CD4-positive, CD25-positive, alpha-beta regulatory T cell (primary cell): Measurements from ENCODE around the gene MLC1. TPM values are rescaled to one million over a fixed set of nuclear protein-coding genes. Genes with fewer than 3 reads are reported as not detected.

ENCODE experiments used
- ATAC-seq, 2 donors: fragments of 150-1000 bp; cut with Tn5 transposase; one replicate each; pipeline ENCODE4 v1.10.0; 2021; ENCODE audit warnings: low read depth in 2 of 2, moderate number of reproducible peaks in 2 of 2, moderate library complexity in 1 of 2
- DNase-seq, 3 donors: peaks; one replicate each; pipeline versions ENCODE4 v3.0.0 to v3.0.0-alpha.2; 2012 to 2022; ENCODE audit warnings: mixed read lengths in 1 of 3
- H3K27ac ChIP-seq: one replicate; pipeline ENCODE4 v1.7.0; 2013; ENCODE audit warnings: mild to moderate bottlenecking, low read length; ENCODE audit not compliant: insufficient read depth, poor library complexity, severe bottlenecking
- H3K27me3 ChIP-seq: one replicate; pipeline ENCODE4 v1.7.0; 2013; ENCODE audit warnings: low read length; ENCODE audit not compliant: control insufficient read depth, insufficient read depth
- H3K36me3 ChIP-seq: one replicate; pipeline ENCODE4 v1.7.0; 2013; ENCODE audit warnings: mild to moderate bottlenecking, low read length, moderate library complexity; ENCODE audit not compliant: control insufficient read depth, insufficient read depth
- H3K4me1 ChIP-seq: 2 replicates; pipeline ENCODE4 v1.7.0; 2013; ENCODE audit warnings: mild to moderate bottlenecking, low read length; ENCODE audit not compliant: insufficient read depth, control insufficient read depth, poor library complexity, severe bottlenecking
- H3K4me3 ChIP-seq: one replicate; pipeline ENCODE4 v1.7.0; 2013; ENCODE audit warnings: low read depth, mild to moderate bottlenecking, low read length, moderate library complexity
- H3K9me3 ChIP-seq, 2 experiments: 1 replicate in 1 of 2; 2 replicates in 1 of 2; pipeline ENCODE4 v1.7.0; 2013; ENCODE audit warnings: low read length in 2 of 2, mild to moderate bottlenecking in 1 of 2, moderate library complexity in 1 of 2; ENCODE audit not compliant: control insufficient read depth in 2 of 2
- H3K27ac Mint-ChIP-seq, 3 donors: one replicate each; pipeline ENCODE4 v1.8.0; 2020 to 2022; ENCODE audit warnings: mild to moderate bottlenecking in 3 of 3, mixed read lengths in 3 of 3, moderate library complexity in 2 of 3
- H3K27me3 Mint-ChIP-seq: one replicate; pipeline ENCODE4 v1.8.0; 2022; ENCODE audit warnings: mild to moderate bottlenecking, mixed read lengths
- H3K36me3 Mint-ChIP-seq: one replicate; pipeline ENCODE4 v1.8.0; 2020; ENCODE audit warnings: mixed read lengths
- H3K4me1 Mint-ChIP-seq, 4 donors: one replicate each; pipeline ENCODE4 v1.8.0; 2020 to 2022; ENCODE audit warnings: mixed read lengths in 4 of 4, mild to moderate bottlenecking in 1 of 4
- H3K4me3 Mint-ChIP-seq, 4 donors: one replicate each; pipeline ENCODE4 v1.8.0; 2020 to 2022; ENCODE audit warnings: mild to moderate bottlenecking in 4 of 4, mixed read lengths in 4 of 4, moderate library complexity in 3 of 4
- H3K9me3 Mint-ChIP-seq, 7 donors: one replicate each; pipeline ENCODE4 v1.8.0; 2020 to 2022; ENCODE audit warnings: mixed read lengths in 7 of 7, mild to moderate bottlenecking in 3 of 7, moderate library complexity in 2 of 7
- polyA plus RNA-seq, 4 donors: library from polyadenylated mRNA; unstranded; fragments of 300-500 nt; fragmentation: Illumina TruSeq; gene quantifications; one replicate each; pipeline ENCODE4 v1.2.3, GENCODE V29; 2021
- total RNA-seq: library from RNA; stranded (reverse); gene quantifications from one replicate; pipeline ENCODE4 v1.2.3, GENCODE V29; 2022

Gene MLC1
- total and polyA plus RNA-seq, 5 donors from 2014 or later = 0.20 to 1.1 (median 0.57) TPM; not detected in 1

GRCh38 chr22:50027639-50028537, 57.3 kb downstream of the MLC1 start:
- no peaks in the 10 kb centered on the region for H3K36me3 Mint-ChIP-seq
- H3K27ac Mint-ChIP-seq = peak overlapping the region in 1 of 3 donors; percentile 32
- Histone ChIP-seq H3K9me3 (no peaks in the 10 kb centered on the region), H3K27ac (no peak overlapping the region), H3K4me1 (peaks cover 10% of the 10 kb centered on the region), H3K27me3 (no peaks in the 10 kb centered on the region), H3K36me3 (no peaks in the 10 kb centered on the region), H3K4me3 (no peak overlapping the region)
- H3K27me3 Mint-ChIP-seq = no peaks in the 10 kb centered on the region
- peaks cover 0 to 1% (median 0%) of the 10 kb centered on the region in 7 donors for H3K9me3 Mint-ChIP-seq
- H3K4me1 Mint-ChIP-seq = peaks cover 0 to 12% (median 5%) of the 10 kb centered on the region in 4 donors
- peak in 1 of 3 donors; percentile 41 for DNase-seq
- ATAC-seq = peak; percentile 19 to 20
- peak overlapping the region in 1 of 4 donors; percentile 61 for H3K4me3 Mint-ChIP-seq

DNA sequence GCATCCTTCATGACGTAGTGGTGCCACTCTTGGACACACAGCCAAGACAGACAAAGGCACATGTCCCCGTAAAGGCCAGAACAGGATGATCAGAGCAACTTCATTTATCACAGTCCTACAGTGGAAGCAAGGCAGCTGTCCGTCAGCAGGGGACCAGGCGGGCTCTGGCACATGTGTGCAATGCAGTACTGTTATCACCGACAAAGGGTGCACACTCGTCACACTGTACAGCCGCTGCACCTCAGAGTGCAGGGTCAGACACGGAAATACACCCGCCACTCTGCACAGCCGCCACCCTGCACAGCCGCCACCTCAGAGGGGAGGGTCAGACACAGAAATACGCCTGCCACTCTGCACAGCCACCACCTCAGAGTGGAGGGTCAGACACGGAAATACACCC, 59.2 kb downstream of the MLC1 start:
- Histone ChIP-seq H3K27me3 (no peaks in the 10 kb centered on the region), H3K9me3 (no peaks in the 10 kb centered on the region), H3K4me1 (peaks cover 10% of the 10 kb centered on the region), H3K27ac (no peak overlapping the region), H3K4me3 (no peak overlapping the region), H3K36me3 (no peaks in the 10 kb centered on the region)
- Mint-ChIP-seq H3K4me1 (peaks cover 0 to 12% (median 5%) of the 10 kb centered on the region in 4 donors), H3K27me3 (no peaks in the 10 kb centered on the region), H3K9me3 (peaks cover 0 to 1% (median 0%) of the 10 kb centered on the region in 7 donors), H3K36me3 (no peaks in the 10 kb centered on the region), H3K4me3 (no peak overlapping the region), H3K27ac (no peak overlapping the region)
- no peak for ATAC-seq
- DNase-seq = no peak

- no peak overlapping the region for H3K4me3 Mint-ChIP-seq
- H3K36me3 ChIP-seq = no peaks in the 10 kb centered on the region
- peaks cover 13% of the 10 kb centered on the region for H3K4me1 ChIP-seq
- H3K27ac ChIP-seq = no peak overlapping the region
- ATAC-seq (no peak), DNase-seq (no peak)
- peaks cover 9 to 24% (median 17%) of the 10 kb centered on the region in 4 donors for H3K4me1 Mint-ChIP-seq
- no peak overlapping the region for H3K4me3 ChIP-seq
- no peaks in the 10 kb centered on the region for H3K27me3 ChIP-seq
- H3K9me3 ChIP-seq = no peaks in the 10 kb centered on the region
- no peaks in the 10 kb centered on the region for H3K27me3 Mint-ChIP-seq
- H3K27ac Mint-ChIP-seq = no peak overlapping the region
- peaks cover 0 to 1% (median 0%) of the 10 kb centered on the region in 7 donors for H3K9me3 Mint-ChIP-seq
- no peaks in the 10 kb centered on the region for H3K36me3 Mint-ChIP-seq
Measured at GRCh38 chr22:50022171-50022819, 62.9 kb downstream of the MLC1 start.

DNA sequence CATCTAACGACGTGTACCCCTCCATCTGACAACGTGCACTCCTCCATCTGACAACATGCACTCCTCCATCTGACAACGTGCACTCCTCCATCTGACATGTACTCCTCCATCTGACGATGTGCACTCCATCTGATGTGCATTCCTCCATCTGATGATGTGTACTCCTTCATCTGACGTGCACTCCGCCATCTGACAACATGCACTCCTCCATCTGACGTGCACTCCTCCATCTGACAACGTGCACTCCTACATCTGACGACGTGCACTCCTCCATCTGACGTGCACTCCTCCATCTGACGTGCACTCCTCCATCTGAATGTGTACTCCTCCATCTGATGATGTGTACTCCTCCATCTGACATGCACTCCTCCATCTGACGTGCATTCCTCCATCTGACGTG, 64.6 kb downstream of the MLC1 start:
- no peak overlapping the region for H3K27ac Mint-ChIP-seq
- no peak overlapping the region for H3K4me3 Mint-ChIP-seq
- ATAC-seq (no peak), DNase-seq (no peak)
- peaks cover 9 to 28% (median 19%) of the 10 kb centered on the region in 4 donors for H3K4me1 Mint-ChIP-seq
- H3K4me1 ChIP-seq = peaks cover 30% of the 10 kb centered on the region
- H3K27me3 ChIP-seq = no peaks in the 10 kb centered on the region
- no peaks in the 10 kb centered on the region for H3K9me3 Mint-ChIP-seq
- H3K4me3 ChIP-seq = no peak overlapping the region
- H3K36me3 Mint-ChIP-seq = no peaks in the 10 kb centered on the region
- H3K27ac ChIP-seq = no peak overlapping the region
- no peaks in the 10 kb centered on the region for H3K36me3 ChIP-seq
- H3K27me3 Mint-ChIP-seq = no peaks in the 10 kb centered on the region
- H3K9me3 ChIP-seq = no peaks in the 10 kb centered on the region

DNA sequence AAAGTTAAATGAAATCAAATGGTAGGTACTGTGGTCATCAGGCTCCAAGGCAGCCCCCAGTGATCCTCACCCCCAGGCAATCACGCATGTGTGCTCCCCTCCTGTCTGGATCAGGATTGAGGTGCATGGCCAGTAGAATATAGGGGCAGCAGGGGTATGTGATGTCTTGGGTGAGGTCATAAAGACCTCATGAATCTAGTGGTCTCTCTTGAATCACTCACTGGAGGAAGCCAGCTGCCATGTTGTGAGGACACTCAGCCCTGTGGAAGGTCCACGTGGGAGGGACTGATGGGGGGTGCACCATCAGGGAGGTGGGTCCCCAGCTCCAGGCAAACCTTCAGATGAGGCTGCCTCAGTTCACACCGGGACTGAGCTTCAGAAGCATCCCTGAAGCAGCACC, 65.9 kb downstream of the MLC1 start:
- Mint-ChIP-seq H3K27me3 (no peaks in the 10 kb centered on the region), H3K9me3 (no peaks in the 10 kb centered on the region), H3K36me3 (no peaks in the 10 kb centered on the region), H3K4me3 (peak overlapping the region in 1 of 4 donors; percentile 50), H3K4me1 (peaks cover 9 to 28% (median 17%) of the 10 kb centered on the region in 4 donors), H3K27ac (peak overlapping the region in 1 of 3 donors; percentile 3)
- peaks cover 41% of the 10 kb centered on the region for H3K4me1 ChIP-seq
- ATAC-seq = no peak
- H3K27ac ChIP-seq = no peak overlapping the region
- no peak for DNase-seq
- no peak overlapping the region for H3K4me3 ChIP-seq
- H3K9me3 ChIP-seq = no peaks in the 10 kb centered on the region
- no peaks in the 10 kb centered on the region for H3K27me3 ChIP-seq
- H3K36me3 ChIP-seq = no peaks in the 10 kb centered on the region

DNA sequence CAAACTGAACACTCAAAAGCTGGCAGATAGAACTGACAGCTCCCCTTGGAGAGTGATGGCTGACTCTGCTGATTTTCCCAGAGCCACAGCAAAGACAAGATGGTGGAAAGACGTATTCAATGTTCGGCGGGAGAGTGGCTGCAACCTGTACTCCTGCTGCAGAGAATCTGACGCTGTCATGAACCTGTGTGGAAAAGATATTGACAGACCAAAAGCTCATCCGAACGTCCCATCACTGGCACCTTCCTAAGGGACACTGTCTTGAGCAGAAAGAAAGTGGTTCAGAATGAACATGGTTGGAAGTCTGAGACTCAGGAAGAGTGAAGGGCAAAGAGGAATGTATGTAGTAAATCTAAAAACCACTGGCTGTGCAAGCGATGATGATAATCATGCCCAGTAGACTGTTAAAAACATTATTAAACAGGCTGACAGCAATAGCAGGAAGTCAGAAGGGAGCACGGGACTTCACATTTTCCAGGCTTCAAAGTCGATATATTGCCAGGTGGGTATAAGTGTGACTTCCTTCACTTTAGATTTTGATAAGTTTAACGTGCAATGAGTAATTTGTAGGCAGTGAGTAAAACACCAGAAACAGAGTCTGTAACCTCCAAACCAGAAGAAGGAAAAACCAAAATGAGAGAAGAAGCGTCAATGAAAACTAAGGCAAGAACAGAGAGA, 66.5 kb downstream of the MLC1 start:
- peak overlapping the region; percentile 39 to 66 (median 58) for H3K4me3 Mint-ChIP-seq

GRCh38 chr22:50017701-50018224, 67.5 kb downstream of the MLC1 start:
- no peaks in the 10 kb centered on the region for H3K9me3 Mint-ChIP-seq
- H3K27ac ChIP-seq = peak overlapping the region; percentile 41
- no peak overlapping the region for H3K4me3 ChIP-seq
- no peak for ATAC-seq
- no peaks in the 10 kb centered on the region for H3K36me3 Mint-ChIP-seq
- H3K4me3 Mint-ChIP-seq = peak overlapping the region in 3 of 4 donors; percentile 26 to 78 (median 54)
- no peaks in the 10 kb centered on the region for H3K27me3 Mint-ChIP-seq
- DNase-seq = no peak
- H3K4me1 Mint-ChIP-seq = peaks cover 9 to 37% (median 17%) of the 10 kb centered on the region in 4 donors
- peak overlapping the region in 2 of 3 donors; percentile 61 to 91 for H3K27ac Mint-ChIP-seq
- no peaks in the 10 kb centered on the region for H3K27me3 ChIP-seq
- peaks cover 56% of the 10 kb centered on the region for H3K4me1 ChIP-seq
- no peaks in the 10 kb centered on the region for H3K36me3 ChIP-seq
- H3K9me3 ChIP-seq = no peaks in the 10 kb centered on the region

More for the DNA sequence above, 66.5 kb downstream of the MLC1 start:
- no peaks in the 10 kb centered on the region for H3K27me3 ChIP-seq
- Mint-ChIP-seq H3K27ac (peak overlapping the region; percentile 52 to 82 (median 61)), H3K36me3 (no peaks in the 10 kb centered on the region), H3K27me3 (no peaks in the 10 kb centered on the region), H3K9me3 (no peaks in the 10 kb centered on the region), H3K4me1 (peaks cover 9 to 33% (median 17%) of the 10 kb centered on the region in 4 donors)
- peak overlapping the region; percentile 43 for H3K27ac ChIP-seq
- H3K9me3 ChIP-seq = no peaks in the 10 kb centered on the region
- DNase-seq = peak in 1 of 3 donors; percentile 51
- H3K4me3 ChIP-seq = peak overlapping the region; percentile 16
- no peaks in the 10 kb centered on the region for H3K36me3 ChIP-seq
- ATAC-seq = peak; percentile 30 to 35
- peaks cover 47% of the 10 kb centered on the region for H3K4me1 ChIP-seq
